GM12878 (cell line): ENCODE data around the gene PPARA. TPM values are rescaled to one million over a fixed set of nuclear protein-coding genes. Genes with fewer than 3 reads are reported as not detected.

Experiments used
- ATAC-seq: fragments of 200-7000 bp; cut with Tn5 transposase; 3 replicates; pipeline ENCODE4 v1.9.1; 2020; ENCODE audit warnings: mild to moderate bottlenecking, moderate library complexity
- BruUV-seq: library from RNA; stranded (reverse); fragments of 400-500 nt; replicated peaks from 2 replicates; lab custom pipeline; 2021; lab: Mats Ljungman, UMichigan
- CTCF ChIA-PET: fragments of 300-600 bp; sonication (Branson Sonifier 250); formaldehyde crosslinking; extraction: SDS; loops from one replicate; lab custom pipeline; 2021; ENCODE audit warnings: inconsistent platforms; lab: Yijun Ruan, JAX
- POLR2A ChIA-PET: fragments of 350-600 bp; formaldehyde crosslinking; extraction: SDS; loops from one replicate; lab custom pipeline; 2021; ENCODE audit warnings: inconsistent platforms; lab: Charles Lee
- RAD21 ChIA-PET: fragments of 300-600 bp; sonication (Branson Sonifier 250); formaldehyde crosslinking; loops from one replicate; lab custom pipeline; 2023; ENCODE audit warnings: antibody characterized with exemption; ENCODE audit not compliant: unreplicated experiment; lab: Charles Lee
- SMC1A ChIA-PET: fragments of 300-600 bp; sonication (Branson Sonifier 250); formaldehyde crosslinking; loops from one replicate; lab custom pipeline; 2023; ENCODE audit not compliant: unreplicated experiment, uncharacterized antibody; lab: Charles Lee
- DNase-seq: peaks from one replicate; pipeline ENCODE4 v3.0.0-alpha.2; 2011; ENCODE audit warnings: low read depth, low spot score
- FAIRE-seq: peaks from 3 replicates; lab custom pipeline; 2011; peaks lifted over from hg19 to GRCh38; lab: Jason Lieb, UNC
- H2AFZ ChIP-seq: 2 replicates; pipeline ENCODE4 v1.6.0; 2011; ENCODE audit warnings: low read depth, low read length, control low read depth; ENCODE audit not compliant: control insufficient read depth
- H3K27ac ChIP-seq: 2 replicates; pipeline ENCODE4 v1.5.1; 2011; ENCODE audit warnings: control low read depth; ENCODE audit not compliant: control insufficient read depth, insufficient read depth
- H3K27me3 ChIP-seq, 2 experiments: replicated peaks in 1 of 2; 2 replicates each; pipeline versions ENCODE4 v1.6.0 to v1.6.1; 2011; ENCODE audit warnings: low read length in 1 of 2; ENCODE audit not compliant: control insufficient read depth in 2 of 2, insufficient read depth in 2 of 2
- H3K36me3 ChIP-seq, 2 experiments: 2 replicates each; pipeline ENCODE4 v1.5.1; 2011; ENCODE audit warnings: low read length in 1 of 2; ENCODE audit not compliant: control insufficient read depth in 2 of 2, insufficient read depth in 2 of 2
- H3K4me1 ChIP-seq: 2 replicates; pipeline ENCODE4 v1.6.1; 2011; ENCODE audit warnings: mild to moderate bottlenecking, low read length, moderate library complexity, mixed read lengths; ENCODE audit not compliant: control insufficient read depth, insufficient read depth
- H3K4me2 ChIP-seq: 2 replicates; pipeline ENCODE4 v1.6.0; 2011; ENCODE audit warnings: control low read depth; ENCODE audit not compliant: control insufficient read depth, insufficient read depth
- H3K4me3 ChIP-seq: fragments of 200-600 bp; sonication (generic); 2 replicates; pipeline ENCODE4 v1.5.1; 2016
- H3K79me2 ChIP-seq: 2 replicates; pipeline ENCODE4 v1.6.0; 2011; ENCODE audit warnings: low read length; ENCODE audit not compliant: control insufficient read depth, insufficient read depth
- H3K9ac ChIP-seq: 2 replicates; pipeline ENCODE4 v1.8.0; 2011; ENCODE audit warnings: low read length, control low read depth, mixed read lengths; ENCODE audit not compliant: control insufficient read depth, insufficient read depth
- H3K9me3 ChIP-seq: replicated peaks from 3 replicates; pipeline ENCODE4 v1.5.1; 2011; ENCODE audit warnings: mild to moderate bottlenecking, low read length; ENCODE audit not compliant: control insufficient read depth, insufficient read depth
- H4K20me1 ChIP-seq: 2 replicates; pipeline ENCODE4 v1.6.0; 2011; ENCODE audit not compliant: control insufficient read depth, insufficient read depth
- ASH2L ChIP-seq: fragments of 300-600, 200-600 bp; sonication (generic); IDR thresholded peaks from 2 replicates; pipeline ENCODE4 v1.6.1; 2017; ENCODE audit warnings: low read depth, mild to moderate bottlenecking, borderline replicate concordance
- POLR2AphosphoS5 ChIP-seq: IDR thresholded peaks from 2 replicates; pipeline ENCODE4 v1.6.1; 2011; ENCODE audit warnings: mild to moderate bottlenecking, low read length, inconsistent platforms
- WGBS: methylation state at CpG from one replicate; pipeline ENCODE4 v1.1.6; 2016; ENCODE audit warnings: low lambda C conversion rate; ENCODE audit not compliant: insufficient replicate concordance, insufficient coverage; ENCODE audit errors: missing lambda C conversion rate; 5-methylcytosine and 5-hydroxymethylcytosine counted together
- in situ Hi-C: fragments of 300-500 bp; cut with MboI; formaldehyde crosslinking; loops from 9 replicates; pipeline ENCODE4 v1.14.3; 2018; ENCODE audit warnings: mixed read lengths
- intact Hi-C: fragments of 100-400 bp; cut with micrococcal nuclease; formaldehyde crosslinking; loops from one replicate; pipeline ENCODE4 v1.14.2; 2022; ENCODE audit not compliant: unreplicated experiment
- polyA plus RNA-seq, 11 experiments: library from polyadenylated mRNA; depleted of rRNA in 4 of 11; unstranded in 6 of 11; stranded (reverse) in 5 of 11; fragments of >200 nt; fragmentation: Nextera tagmentation in 4 of 11; fragmentation: Illumina TruSeq in 1 of 11; extraction: Ambion mirVana in 4 of 11; extraction: Trizol in 1 of 11; gene quantifications; 1 replicate in 1 of 11; 2 replicates in 10 of 11; pipeline versions ENCODE4 v1.2.1 to v1.2.3, GENCODE V29; 2011 to 2016; ENCODE audit warnings: inconsistent platforms in 2 of 11, missing spikeins in 2 of 11, low read depth in 1 of 11
- total RNA-seq, 4 experiments: library from RNA; depleted of rRNA in 3 of 4; stranded (reverse); fragments of >200 nt in 3 of 4; fragmentation: Illumina TruSeq in 1 of 4; extraction: Trizol in 1 of 4; gene quantifications; 2 replicates each; pipeline versions ENCODE4 v1.2.1 to v1.2.3, GENCODE V29; 2013 to 2021
- TF ChIP-seq, protein P1 (sequence below): fragments of 450-650 bp; IDR thresholded peaks from 2 replicates; pipeline ENCODE4 v1.6.1; 2016; ENCODE audit warnings: mild to moderate bottlenecking, moderate library complexity, borderline replicate concordance
- TF ChIP-seq, protein P2 (sequence below): IDR thresholded peaks from 2 replicates; pipeline ENCODE4 v1.6.1; 2011; ENCODE audit warnings: low read depth, low read length, improper control_type of control experiment, borderline replicate concordance
- TF ChIP-seq, protein P3 (sequence below): IDR thresholded peaks from 2 replicates; pipeline ENCODE4 v1.6.1; 2011; ENCODE audit warnings: borderline replicate concordance, low read depth, mild to moderate bottlenecking, moderate library complexity, mixed read lengths, low read length; ENCODE audit not compliant: insufficient read depth; ENCODE audit errors: extremely low read length
- TF ChIP-seq, protein P4 (sequence below): fragments of 450-650 bp; IDR thresholded peaks from 2 replicates; pipeline ENCODE4 v1.6.1; 2017; ENCODE audit warnings: antibody characterized with exemption, mild to moderate bottlenecking, moderate library complexity

PPARA gene
- total and polyA plus RNA-seq, 10 of the 15 experiments (the other 5 are each of a cell fraction or from before 2014, with no cell fraction given), result 0.72 to 10.4 (median 4.6) TPM

DNA sequence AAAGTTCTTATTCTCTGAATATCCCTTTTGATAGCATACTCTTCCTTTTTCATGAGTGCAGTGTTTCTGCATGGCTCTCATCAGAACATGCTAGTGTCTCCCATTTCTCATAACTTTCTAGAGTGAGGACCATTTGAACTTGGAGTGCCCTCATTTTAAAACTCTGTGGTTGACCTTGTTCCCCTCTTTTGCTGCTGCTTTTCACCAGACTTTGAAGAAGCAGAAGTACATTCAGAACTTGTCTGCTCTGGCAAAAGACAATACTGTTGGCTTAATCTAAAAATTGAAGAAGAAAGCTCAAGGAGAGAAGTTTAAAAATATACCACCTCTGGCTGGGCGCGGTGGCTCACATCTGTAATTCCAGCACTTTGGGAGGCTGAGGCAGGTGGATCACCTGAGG is 35.0 kb downstream of the PPARA start:
- no peak overlapping the region for H3K9ac ChIP-seq
- no peak overlapping the region for H3K27ac ChIP-seq
- ChIA-PET SMC1A (no interaction called here), POLR2A (no interaction called here), RAD21 (no interaction called here), CTCF (no interaction called here)
- FAIRE-seq (no peak), DNase-seq (no peak), ATAC-seq (no peak)
- TF ChIP-seq, protein P1, sequence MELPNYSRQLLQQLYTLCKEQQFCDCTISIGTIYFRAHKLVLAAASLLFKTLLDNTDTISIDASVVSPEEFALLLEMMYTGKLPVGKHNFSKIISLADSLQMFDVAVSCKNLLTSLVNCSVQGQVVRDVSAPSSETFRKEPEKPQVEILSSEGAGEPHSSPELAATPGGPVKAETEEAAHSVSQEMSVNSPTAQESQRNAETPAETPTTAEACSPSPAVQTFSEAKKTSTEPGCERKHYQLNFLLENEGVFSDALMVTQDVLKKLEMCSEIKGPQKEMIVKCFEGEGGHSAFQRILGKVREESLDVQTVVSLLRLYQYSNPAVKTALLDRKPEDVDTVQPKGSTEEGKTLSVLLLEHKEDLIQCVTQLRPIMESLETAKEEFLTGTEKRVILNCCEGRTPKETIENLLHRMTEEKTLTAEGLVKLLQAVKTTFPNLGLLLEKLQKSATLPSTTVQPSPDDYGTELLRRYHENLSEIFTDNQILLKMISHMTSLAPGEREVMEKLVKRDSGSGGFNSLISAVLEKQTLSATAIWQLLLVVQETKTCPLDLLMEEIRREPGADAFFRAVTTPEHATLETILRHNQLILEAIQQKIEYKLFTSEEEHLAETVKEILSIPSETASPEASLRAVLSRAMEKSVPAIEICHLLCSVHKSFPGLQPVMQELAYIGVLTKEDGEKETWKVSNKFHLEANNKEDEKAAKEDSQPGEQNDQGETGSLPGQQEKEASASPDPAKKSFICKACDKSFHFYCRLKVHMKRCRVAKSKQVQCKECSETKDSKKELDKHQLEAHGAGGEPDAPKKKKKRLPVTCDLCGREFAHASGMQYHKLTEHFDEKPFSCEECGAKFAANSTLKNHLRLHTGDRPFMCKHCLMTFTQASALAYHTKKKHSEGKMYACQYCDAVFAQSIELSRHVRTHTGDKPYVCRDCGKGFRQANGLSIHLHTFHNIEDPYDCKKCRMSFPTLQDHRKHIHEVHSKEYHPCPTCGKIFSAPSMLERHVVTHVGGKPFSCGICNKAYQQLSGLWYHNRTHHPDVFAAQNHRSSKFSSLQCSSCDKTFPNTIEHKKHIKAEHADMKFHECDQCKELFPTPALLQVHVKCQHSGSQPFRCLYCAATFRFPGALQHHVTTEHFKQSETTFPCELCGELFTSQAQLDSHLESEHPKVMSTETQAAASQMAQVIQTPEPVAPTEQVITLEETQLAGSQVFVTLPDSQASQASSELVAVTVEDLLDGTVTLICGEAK, result no peak
- TF ChIP-seq ASH2L, result no peak
- TF ChIP-seq, protein P2, sequence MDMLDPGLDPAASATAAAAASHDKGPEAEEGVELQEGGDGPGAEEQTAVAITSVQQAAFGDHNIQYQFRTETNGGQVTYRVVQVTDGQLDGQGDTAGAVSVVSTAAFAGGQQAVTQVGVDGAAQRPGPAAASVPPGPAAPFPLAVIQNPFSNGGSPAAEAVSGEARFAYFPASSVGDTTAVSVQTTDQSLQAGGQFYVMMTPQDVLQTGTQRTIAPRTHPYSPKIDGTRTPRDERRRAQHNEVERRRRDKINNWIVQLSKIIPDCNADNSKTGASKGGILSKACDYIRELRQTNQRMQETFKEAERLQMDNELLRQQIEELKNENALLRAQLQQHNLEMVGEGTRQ, result no peak
- TF ChIP-seq, protein P3, sequence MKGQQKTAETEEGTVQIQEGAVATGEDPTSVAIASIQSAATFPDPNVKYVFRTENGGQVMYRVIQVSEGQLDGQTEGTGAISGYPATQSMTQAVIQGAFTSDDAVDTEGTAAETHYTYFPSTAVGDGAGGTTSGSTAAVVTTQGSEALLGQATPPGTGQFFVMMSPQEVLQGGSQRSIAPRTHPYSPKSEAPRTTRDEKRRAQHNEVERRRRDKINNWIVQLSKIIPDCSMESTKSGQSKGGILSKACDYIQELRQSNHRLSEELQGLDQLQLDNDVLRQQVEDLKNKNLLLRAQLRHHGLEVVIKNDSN, result no peak
- TF ChIP-seq, protein P4, sequence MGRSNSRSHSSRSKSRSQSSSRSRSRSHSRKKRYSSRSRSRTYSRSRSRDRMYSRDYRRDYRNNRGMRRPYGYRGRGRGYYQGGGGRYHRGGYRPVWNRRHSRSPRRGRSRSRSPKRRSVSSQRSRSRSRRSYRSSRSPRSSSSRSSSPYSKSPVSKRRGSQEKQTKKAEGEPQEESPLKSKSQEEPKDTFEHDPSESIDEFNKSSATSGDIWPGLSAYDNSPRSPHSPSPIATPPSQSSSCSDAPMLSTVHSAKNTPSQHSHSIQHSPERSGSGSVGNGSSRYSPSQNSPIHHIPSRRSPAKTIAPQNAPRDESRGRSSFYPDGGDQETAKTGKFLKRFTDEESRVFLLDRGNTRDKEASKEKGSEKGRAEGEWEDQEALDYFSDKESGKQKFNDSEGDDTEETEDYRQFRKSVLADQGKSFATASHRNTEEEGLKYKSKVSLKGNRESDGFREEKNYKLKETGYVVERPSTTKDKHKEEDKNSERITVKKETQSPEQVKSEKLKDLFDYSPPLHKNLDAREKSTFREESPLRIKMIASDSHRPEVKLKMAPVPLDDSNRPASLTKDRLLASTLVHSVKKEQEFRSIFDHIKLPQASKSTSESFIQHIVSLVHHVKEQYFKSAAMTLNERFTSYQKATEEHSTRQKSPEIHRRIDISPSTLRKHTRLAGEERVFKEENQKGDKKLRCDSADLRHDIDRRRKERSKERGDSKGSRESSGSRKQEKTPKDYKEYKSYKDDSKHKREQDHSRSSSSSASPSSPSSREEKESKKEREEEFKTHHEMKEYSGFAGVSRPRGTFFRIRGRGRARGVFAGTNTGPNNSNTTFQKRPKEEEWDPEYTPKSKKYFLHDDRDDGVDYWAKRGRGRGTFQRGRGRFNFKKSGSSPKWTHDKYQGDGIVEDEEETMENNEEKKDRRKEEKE, result no peak
- TF ChIP-seq POLR2AphosphoS5, result no peak
- H4K20me1 ChIP-seq, result no peaks in the 10 kb centered on the region
- H2AFZ ChIP-seq, result no peak overlapping the region
- no peaks in the 10 kb centered on the region for H3K79me2 ChIP-seq
- H3K27me3 ChIP-seq, result no peaks in the 10 kb centered on the region
- H3K36me3 ChIP-seq, result peaks cover 0 to 6% of the 10 kb centered on the region in 2 experiments; a peak in 3 of 4 replicates
- in situ Hi-C loops, result no loop called here
- WGBS, result 84% methylated on average over 2 of the region's 2 CpGs
- no TSS peak for BruUV-seq
- H3K4me1 ChIP-seq, result no peaks in the 10 kb centered on the region
- H3K9me3 ChIP-seq, result peaks cover 9% of the 10 kb centered on the region
- intact Hi-C loops, result no loop called here
- no peak overlapping the region for H3K4me3 ChIP-seq
- no peak overlapping the region for H3K4me2 ChIP-seq
